CD8-positive, alpha-beta memory T cell (primary cell): ENCODE measurements around the gene HCAR1. TPM values are rescaled to one million over a fixed set of nuclear protein-coding genes. Genes with fewer than 3 reads are reported as not detected.
"Not testable (repeated sequence)": the region's sequence is repeated elsewhere in the genome, so short reads cannot be mapped to it uniquely, and the experiment has no call there.

Experiments used
- CTCF ChIA-PET: fragments of 350-600 bp; sonication (Branson Sonifier 250); formaldehyde crosslinking; loops from one replicate; lab custom pipeline; 2021; ENCODE audit warnings: antibody characterized with exemption; lab: Charles Lee
- POLR2A ChIA-PET: fragments of 350-600 bp; sonication (Branson Sonifier 250); formaldehyde crosslinking; loops from one replicate; lab custom pipeline; 2021; ENCODE audit warnings: antibody characterized with exemption; lab: Charles Lee
- DNase-seq, 5 donors: peaks; one replicate each; pipeline versions ENCODE4 v3.0.0 to v3.0.0-alpha.2; 2020 to 2022; ENCODE audit warnings: mixed read lengths in 1 of 5
- H3K27ac ChIP-seq: one replicate; pipeline ENCODE4 v1.7.0; 2013; ENCODE audit warnings: low read depth, mild to moderate bottlenecking, low read length, moderate library complexity
- H3K27me3 ChIP-seq: 2 replicates; pipeline ENCODE4 v1.7.0; 2013; ENCODE audit warnings: low read length, mild to moderate bottlenecking; ENCODE audit not compliant: insufficient read depth, poor library complexity, severe bottlenecking
- H3K36me3 ChIP-seq: 2 replicates; pipeline ENCODE4 v1.7.0; 2013; ENCODE audit warnings: mild to moderate bottlenecking, low read length, moderate library complexity; ENCODE audit not compliant: insufficient read depth
- H3K4me1 ChIP-seq: 2 replicates; pipeline ENCODE4 v1.7.0; 2013; ENCODE audit warnings: mild to moderate bottlenecking, low read length, moderate library complexity; ENCODE audit not compliant: insufficient read depth
- H3K4me3 ChIP-seq: 2 replicates; pipeline ENCODE4 v1.7.0; 2013; ENCODE audit warnings: mild to moderate bottlenecking, low read length
- H3K9me3 ChIP-seq: 2 replicates; pipeline ENCODE4 v1.7.0; 2013; ENCODE audit warnings: mild to moderate bottlenecking, low read length
- H3K27ac Mint-ChIP-seq, 8 donors: one replicate each; pipeline ENCODE4 v1.8.0; 2020 to 2021; ENCODE audit warnings: mixed read lengths in 8 of 8, mild to moderate bottlenecking in 6 of 8, inconsistent platforms in 3 of 8, moderate library complexity in 3 of 8
- H3K27me3 Mint-ChIP-seq, 2 donors: one replicate each; pipeline ENCODE4 v1.8.0; 2020 to 2021; ENCODE audit warnings: mixed read lengths in 2 of 2, mild to moderate bottlenecking in 1 of 2, moderate library complexity in 1 of 2
- H3K36me3 Mint-ChIP-seq, 3 donors: one replicate each; pipeline ENCODE4 v1.8.0; 2020 to 2021; ENCODE audit warnings: mixed read lengths in 3 of 3, inconsistent platforms in 1 of 3, mild to moderate bottlenecking in 1 of 3
- H3K4me1 Mint-ChIP-seq, 3 donors: one replicate each; pipeline ENCODE4 v1.8.0; 2020 to 2021; ENCODE audit warnings: mixed read lengths in 3 of 3, inconsistent platforms in 1 of 3, mild to moderate bottlenecking in 1 of 3
- H3K4me3 Mint-ChIP-seq, 7 donors: one replicate each; pipeline ENCODE4 v1.8.0; 2020 to 2021; ENCODE audit warnings: mixed read lengths in 7 of 7, mild to moderate bottlenecking in 6 of 7, moderate library complexity in 4 of 7, inconsistent platforms in 2 of 7
- H3K9me3 Mint-ChIP-seq, 5 donors: one replicate each; pipeline ENCODE4 v1.8.0; 2020 to 2022; ENCODE audit warnings: mixed read lengths in 5 of 5, mild to moderate bottlenecking in 3 of 5, moderate library complexity in 2 of 5, inconsistent platforms in 1 of 5
- polyA plus RNA-seq: library from polyadenylated mRNA; unstranded; fragments of 300-500 nt; fragmentation: Illumina TruSeq; gene quantifications from one replicate; pipeline ENCODE4 v1.2.3, GENCODE V29; 2021
- total RNA-seq, 2 experiments: library from RNA; stranded (reverse); gene quantifications; one replicate each; pipeline ENCODE4 v1.2.3, GENCODE V29; 2021

HCAR1 gene
- total and polyA plus RNA-seq, 3 experiments from 2014 or later: 0.13 to 0.16 TPM; not detected in 1

DNA sequence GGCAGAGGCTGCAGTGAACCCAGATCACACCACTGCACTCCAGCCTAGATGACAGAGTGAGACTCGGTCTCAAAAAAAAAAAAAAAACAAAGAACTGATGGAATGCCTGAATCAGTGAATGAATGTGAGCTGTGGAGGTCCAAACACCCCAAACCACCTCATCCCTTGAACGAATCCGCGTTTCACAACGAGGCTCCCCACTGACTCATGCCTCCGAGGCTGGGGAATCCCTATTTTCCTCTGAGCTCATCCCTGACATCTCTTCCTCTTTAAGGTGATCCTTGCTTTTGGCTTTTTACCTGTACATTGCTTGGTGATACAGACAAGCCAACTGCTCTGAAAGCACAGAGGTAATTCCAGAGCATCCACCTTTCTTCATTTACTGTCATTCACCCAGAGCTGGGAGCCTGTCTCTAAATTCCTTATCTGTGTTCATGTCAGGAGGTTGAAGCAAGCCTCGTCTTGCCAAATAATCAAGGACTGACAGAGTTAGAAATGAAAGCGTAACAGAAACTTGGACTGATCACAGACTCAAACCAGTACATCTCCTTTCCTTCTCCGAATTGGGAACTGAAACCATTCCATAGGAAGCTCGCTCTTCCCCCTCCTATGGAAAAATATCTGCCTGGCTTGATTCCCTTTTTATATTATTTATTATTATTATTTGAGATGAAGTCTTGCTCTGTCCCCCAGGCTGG is 17.0 kb downstream of the HCAR1 start:
- POLR2A ChIA-PET, H3K4me1 Mint-ChIP-seq, H3K4me1 ChIP-seq, H3K36me3 Mint-ChIP-seq, H3K36me3 ChIP-seq, H3K27me3 Mint-ChIP-seq, H3K4me3 Mint-ChIP-seq, H3K27ac ChIP-seq, H3K9me3 ChIP-seq, CTCF ChIA-PET, H3K27me3 ChIP-seq, H3K4me3 ChIP-seq, DNase-seq, H3K9me3 Mint-ChIP-seq, H3K27ac Mint-ChIP-seq: not testable (repeated sequence)

DNA sequence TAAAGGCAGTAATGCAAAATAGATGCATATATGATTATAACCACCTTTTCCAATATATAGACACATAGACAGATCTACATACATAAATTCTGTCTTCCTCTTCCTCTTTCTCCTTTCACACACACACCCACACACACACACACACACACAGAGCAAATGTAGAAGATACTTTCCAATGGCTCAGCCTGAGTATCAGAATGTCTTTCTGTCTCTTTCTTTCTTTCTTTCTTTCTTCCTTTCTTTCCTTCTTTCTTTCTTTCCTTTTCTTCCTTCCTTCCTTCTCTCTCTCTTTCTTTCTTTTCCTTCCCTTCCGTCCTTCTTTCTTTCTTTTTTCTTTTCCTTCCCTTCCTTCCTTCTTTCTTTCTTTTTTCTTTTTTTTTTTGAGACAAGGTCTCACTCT is 19.4 kb downstream of the HCAR1 start:
- H3K4me3 ChIP-seq, H3K36me3 Mint-ChIP-seq, H3K4me1 Mint-ChIP-seq, H3K4me1 ChIP-seq, H3K4me3 Mint-ChIP-seq, H3K9me3 Mint-ChIP-seq, H3K27ac Mint-ChIP-seq, CTCF ChIA-PET, H3K36me3 ChIP-seq, H3K27ac ChIP-seq, H3K9me3 ChIP-seq, POLR2A ChIA-PET, H3K27me3 ChIP-seq, H3K27me3 Mint-ChIP-seq, DNase-seq: not testable (repeated sequence)

DNA sequence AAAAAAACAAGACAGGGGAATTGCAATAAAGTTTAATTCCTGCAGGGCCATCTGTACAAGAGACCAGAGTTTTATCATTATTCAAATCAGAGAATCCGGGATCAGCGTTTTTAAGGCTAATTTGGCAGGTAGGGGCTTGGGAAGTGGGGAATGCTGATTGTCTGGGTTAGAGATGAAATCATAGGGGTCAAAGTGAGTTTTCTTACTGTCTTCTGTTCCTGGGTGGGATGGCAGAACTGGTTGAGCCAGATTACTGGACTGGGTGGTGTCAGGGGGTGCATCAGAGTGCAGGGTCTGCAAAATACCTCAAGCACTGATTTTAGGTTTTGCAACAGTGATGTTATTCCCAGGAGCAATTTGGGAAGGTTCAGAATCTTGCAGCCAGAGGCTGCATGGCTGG is 20.3 kb downstream of the HCAR1 start:
- CTCF ChIA-PET, DNase-seq, H3K4me1 ChIP-seq, H3K4me3 ChIP-seq, POLR2A ChIA-PET, H3K9me3 ChIP-seq, H3K27me3 Mint-ChIP-seq, H3K27me3 ChIP-seq, H3K36me3 ChIP-seq, H3K9me3 Mint-ChIP-seq, H3K4me3 Mint-ChIP-seq, H3K27ac Mint-ChIP-seq, H3K27ac ChIP-seq, H3K36me3 Mint-ChIP-seq, H3K4me1 Mint-ChIP-seq: not testable (repeated sequence)

DNA sequence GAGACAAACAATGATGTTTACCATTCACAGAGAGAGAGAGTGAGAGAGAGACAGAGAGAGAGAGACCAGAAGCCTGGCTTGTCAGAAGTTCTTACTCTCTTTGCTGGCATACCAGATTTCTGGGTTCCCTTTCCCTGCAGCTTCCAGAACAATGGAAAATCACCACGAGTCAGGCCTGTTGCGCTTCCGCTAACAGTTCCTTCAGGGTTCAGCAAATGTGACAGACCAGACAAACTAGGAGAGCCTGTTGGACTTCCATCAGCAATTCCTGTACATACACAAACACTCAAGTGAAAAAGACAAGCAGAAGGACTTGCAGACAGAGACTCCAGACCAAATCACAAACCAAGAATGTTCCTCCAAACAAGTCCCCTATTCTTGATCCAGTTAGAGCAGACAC is 21.4 kb downstream of the HCAR1 start:
- POLR2A ChIA-PET, DNase-seq, H3K4me1 Mint-ChIP-seq, H3K4me3 Mint-ChIP-seq, H3K27ac Mint-ChIP-seq, H3K9me3 Mint-ChIP-seq, CTCF ChIA-PET, H3K27me3 ChIP-seq, H3K36me3 ChIP-seq, H3K27me3 Mint-ChIP-seq, H3K4me1 ChIP-seq, H3K9me3 ChIP-seq, H3K4me3 ChIP-seq, H3K27ac ChIP-seq, H3K36me3 Mint-ChIP-seq: not testable (repeated sequence)

DNA sequence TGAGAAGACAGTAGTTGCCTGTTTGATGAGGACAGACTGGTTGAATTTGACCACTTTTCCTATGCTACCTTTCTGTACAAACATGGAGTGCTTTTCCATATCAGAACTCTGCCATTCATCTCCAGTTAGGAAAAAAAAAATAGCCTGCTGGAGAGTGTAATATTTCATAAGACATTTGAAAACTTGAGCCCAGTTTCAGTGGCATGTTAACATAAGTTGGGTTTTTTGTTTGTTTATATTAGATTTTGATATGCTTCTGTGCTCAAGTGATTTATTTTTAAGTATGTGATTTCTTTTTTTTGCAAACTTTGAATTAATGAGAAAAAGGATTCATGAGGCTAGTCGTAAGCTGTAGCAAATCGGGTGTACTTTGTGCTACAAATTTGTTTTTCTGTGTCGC is 26.8 kb downstream of the HCAR1 start:
- POLR2A ChIA-PET, H3K9me3 ChIP-seq, CTCF ChIA-PET, H3K4me1 ChIP-seq, H3K36me3 Mint-ChIP-seq, H3K4me3 Mint-ChIP-seq, DNase-seq, H3K4me1 Mint-ChIP-seq, H3K36me3 ChIP-seq, H3K27ac ChIP-seq, H3K4me3 ChIP-seq, H3K9me3 Mint-ChIP-seq, H3K27me3 ChIP-seq, H3K27ac Mint-ChIP-seq: not testable (repeated sequence)
- H3K27me3 Mint-ChIP-seq: peaks cover 0 to 10% of the 10 kb centered on the region in 2 donors

DNA sequence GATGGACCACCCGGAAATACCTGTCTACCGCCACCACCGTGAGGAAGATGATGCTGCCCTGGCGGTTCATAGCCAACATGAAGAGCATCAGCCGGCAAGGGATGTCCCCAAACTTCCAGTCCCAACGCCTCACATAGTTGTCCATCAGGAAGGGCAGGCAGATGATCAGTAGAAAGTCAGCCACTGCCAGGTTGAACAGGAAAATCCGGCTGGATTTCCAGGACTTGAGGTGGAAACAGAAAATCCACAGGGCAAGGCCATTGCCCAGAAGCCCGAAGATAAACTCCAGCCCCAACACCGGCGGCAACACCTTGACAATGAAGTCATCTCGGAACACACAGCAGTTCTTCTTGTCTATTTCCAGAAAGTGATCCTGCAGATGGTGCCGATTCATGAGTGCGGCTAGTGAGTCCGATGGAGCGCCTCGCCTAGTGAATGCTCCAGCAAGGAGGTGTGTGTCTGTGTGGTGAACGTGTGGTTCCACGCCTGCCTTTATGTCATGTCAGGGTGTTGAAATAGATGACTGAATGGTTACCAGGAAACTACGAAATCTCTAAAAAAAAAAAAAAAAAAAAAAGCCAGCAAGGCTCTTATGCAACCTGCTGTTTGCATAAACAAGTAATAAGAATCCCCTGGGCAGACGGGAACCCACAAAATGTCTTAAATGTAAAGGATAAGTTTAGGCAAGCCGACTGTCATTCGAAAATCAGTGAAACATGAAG is 27.6 kb downstream of the HCAR1 start, which contains the start of gene HCAR2:
Gene HCAR2 (minus strand): TSS at position 468 of the 722 bp plus-strand sequence. CDS start 74 bp downstream, at position 394.
- H3K36me3 Mint-ChIP-seq, H3K9me3 ChIP-seq, H3K27me3 ChIP-seq, H3K27ac ChIP-seq, CTCF ChIA-PET, H3K4me1 ChIP-seq, DNase-seq, H3K4me3 ChIP-seq, H3K36me3 ChIP-seq, POLR2A ChIA-PET, H3K4me3 Mint-ChIP-seq, H3K27ac Mint-ChIP-seq, H3K4me1 Mint-ChIP-seq, H3K9me3 Mint-ChIP-seq: not testable (repeated sequence)
- H3K27me3 Mint-ChIP-seq: peaks cover 0 to 10% of the 10 kb centered on the region in 2 donors

DNA sequence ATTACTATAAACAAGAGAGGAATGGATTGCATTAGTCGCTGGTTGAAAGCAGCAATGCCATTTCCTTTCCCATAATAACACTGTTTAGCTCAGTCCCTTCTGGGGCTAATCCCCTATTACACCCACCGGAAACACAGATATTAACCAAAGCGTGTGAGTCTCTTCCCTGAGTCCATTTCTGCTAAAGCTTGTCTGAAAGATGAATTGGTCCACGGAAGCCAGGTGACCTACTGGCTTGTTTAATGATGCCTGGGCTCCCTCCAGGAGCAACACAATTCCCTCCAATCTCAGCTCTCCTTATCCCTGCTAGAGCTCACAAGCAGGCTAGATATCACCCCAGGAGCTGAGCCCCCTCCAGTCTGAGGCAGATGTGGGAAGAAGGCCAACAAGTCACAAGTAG is 29.2 kb downstream of the HCAR1 start:
- H3K27ac ChIP-seq, DNase-seq, H3K9me3 Mint-ChIP-seq, CTCF ChIA-PET, H3K4me3 Mint-ChIP-seq, H3K4me3 ChIP-seq, H3K27ac Mint-ChIP-seq, H3K4me1 Mint-ChIP-seq, H3K9me3 ChIP-seq, H3K27me3 ChIP-seq, POLR2A ChIA-PET, H3K36me3 Mint-ChIP-seq, H3K4me1 ChIP-seq, H3K36me3 ChIP-seq: not testable (repeated sequence)
- H3K27me3 Mint-ChIP-seq: peaks cover 0 to 10% of the 10 kb centered on the region in 2 donors

DNA sequence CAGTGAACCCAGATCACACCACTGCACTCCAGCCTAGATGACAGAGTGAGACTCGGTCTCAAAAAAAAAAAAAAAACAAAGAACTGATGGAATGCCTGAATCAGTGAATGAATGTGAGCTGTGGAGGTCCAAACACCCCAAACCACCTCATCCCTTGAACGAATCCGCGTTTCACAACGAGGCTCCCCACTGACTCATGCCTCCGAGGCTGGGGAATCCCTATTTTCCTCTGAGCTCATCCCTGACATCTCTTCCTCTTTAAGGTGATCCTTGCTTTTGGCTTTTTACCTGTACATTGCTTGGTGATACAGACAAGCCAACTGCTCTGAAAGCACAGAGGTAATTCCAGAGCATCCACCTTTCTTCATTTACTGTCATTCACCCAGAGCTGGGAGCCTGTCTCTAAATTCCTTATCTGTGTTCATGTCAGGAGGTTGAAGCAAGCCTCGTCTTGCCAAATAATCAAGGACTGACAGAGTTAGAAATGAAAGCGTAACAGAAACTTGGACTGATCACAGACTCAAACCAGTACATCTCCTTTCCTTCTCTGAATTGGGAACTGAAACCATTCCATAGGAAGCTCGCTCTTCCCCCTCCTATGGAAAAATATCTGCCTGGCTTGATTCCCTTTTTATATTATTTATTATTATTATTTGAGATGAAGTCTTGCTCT is 30.5 kb downstream of the HCAR1 start:
- H3K4me3 Mint-ChIP-seq, H3K4me1 ChIP-seq, H3K36me3 Mint-ChIP-seq, H3K27ac Mint-ChIP-seq, H3K4me3 ChIP-seq, POLR2A ChIA-PET, DNase-seq, H3K9me3 Mint-ChIP-seq, H3K36me3 ChIP-seq, H3K9me3 ChIP-seq, H3K27me3 ChIP-seq, H3K27ac ChIP-seq, H3K4me1 Mint-ChIP-seq, CTCF ChIA-PET: not testable (repeated sequence)
- H3K27me3 Mint-ChIP-seq: peaks cover 0 to 10% of the 10 kb centered on the region in 2 donors
